GM19438 (cell line): ENCODE data around the gene NUDC.
A peak's percentile ranks its signal among the peaks of the same experiment; 100 is the strongest.
"Not testable (repeated sequence)": the region's sequence is repeated elsewhere in the genome, so short reads cannot be mapped to it uniquely, and the experiment has no call there.

Source experiments
- ATAC-seq: cut with Tn5 transposase; IDR thresholded peaks from one replicate; pipeline ENCODE4 v1.9.1; 2021; ENCODE audit warnings: low read depth; ENCODE audit not compliant: unreplicated experiment

The NUDC gene

GRCh38 chr1:26921540-26922430 is at the start of gene NUDC:
TSS of gene NUDC (plus strand) at chr1:26921743. CDS start at chr1:26921849, 106 bp downstream.
- peak; percentile 96 for ATAC-seq

GRCh38 chr1:26873097-26873496 is 48.4 kb upstream of the NUDC start:
- not testable (repeated sequence) for ATAC-seq

GRCh38 chr1:26874896-26875295 is 46.6 kb upstream of the NUDC start:
- no peak for ATAC-seq

DNA sequence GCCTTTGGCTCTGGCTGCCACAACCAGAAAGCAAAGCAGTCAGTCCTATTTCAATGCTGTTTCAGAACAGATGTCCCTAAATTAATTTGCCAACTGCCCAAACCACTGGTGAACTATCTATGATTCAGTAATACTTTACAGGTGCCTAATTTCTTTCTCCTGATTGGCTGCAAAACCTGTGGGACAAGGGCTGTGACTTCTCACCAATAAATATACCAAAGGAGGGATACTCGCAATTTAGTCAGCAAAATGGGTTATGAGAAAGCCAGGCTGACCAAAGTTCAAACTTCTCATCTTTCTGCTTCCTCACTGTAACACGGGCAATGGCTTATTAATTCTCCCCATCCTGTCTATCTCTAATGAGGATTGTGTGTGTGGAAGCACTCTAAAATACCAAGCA is 44.2 kb upstream of the NUDC start:
- ATAC-seq, result no peak

GRCh38 chr1:26879793-26880192 is 41.8 kb upstream of the NUDC start:
- no peak for ATAC-seq

GRCh38 chr1:26881611-26882010 is 39.9 kb upstream of the NUDC start:
- not testable (repeated sequence) for ATAC-seq

DNA sequence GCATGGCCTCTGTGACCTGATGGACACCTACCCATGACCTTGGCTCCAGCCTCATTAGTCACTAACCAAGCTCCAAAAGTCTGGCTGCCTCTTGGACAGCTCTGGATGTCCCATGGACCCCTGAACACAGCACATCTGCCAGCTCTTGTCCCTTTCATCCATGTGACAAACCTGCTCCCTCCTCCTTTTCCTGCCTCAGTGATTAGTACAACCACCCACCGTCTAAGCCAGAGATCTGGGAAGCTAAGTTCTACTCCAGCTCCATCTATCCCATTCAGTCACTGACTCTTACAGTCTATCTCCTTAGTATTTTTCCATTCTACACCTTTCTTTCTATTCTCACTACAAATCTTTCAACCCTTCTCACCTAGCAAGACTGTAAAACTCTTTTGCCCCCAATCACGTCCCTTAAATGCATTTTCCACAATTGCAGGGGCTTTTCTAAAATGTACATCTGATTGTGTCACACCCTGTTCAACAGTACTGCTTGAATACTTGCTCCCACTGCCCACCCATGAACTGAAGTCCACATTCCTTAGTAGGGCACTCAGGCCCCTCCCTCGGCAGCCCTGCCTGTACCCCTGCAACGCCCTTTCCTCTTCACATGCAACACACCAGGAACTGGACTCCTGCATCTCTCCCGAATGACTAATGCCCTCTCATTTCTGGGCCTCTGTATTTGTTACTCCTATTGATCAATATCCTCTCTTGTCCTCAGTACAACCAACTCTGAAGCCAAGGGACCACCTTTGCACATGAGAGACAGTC is 38.7 kb upstream of the NUDC start:
- no peak for ATAC-seq

- ATAC-seq, result no peak
Measured at GRCh38 chr1:26887125-26887524, 34.4 kb upstream of the NUDC start.

DNA sequence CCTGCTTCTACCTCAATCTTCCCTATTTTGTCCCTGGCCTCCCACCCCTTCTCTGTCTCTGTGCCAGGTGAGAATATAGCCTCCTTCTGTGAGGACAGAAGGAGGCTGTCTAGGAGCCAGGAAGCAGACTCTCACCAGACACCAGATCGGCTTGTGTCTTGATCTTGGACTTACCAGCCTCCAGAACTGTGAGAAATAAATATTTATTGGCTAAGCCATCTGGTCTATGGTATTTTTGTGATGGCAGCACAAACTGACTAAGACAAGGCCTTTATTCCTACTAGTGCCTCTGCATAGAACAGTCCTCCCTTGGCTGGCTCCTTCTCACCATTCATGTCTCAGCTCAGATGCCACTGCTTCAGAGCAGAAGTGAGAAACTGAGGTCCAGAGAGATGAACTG is 33.3 kb upstream of the NUDC start:
- ATAC-seq, result no peak

DNA sequence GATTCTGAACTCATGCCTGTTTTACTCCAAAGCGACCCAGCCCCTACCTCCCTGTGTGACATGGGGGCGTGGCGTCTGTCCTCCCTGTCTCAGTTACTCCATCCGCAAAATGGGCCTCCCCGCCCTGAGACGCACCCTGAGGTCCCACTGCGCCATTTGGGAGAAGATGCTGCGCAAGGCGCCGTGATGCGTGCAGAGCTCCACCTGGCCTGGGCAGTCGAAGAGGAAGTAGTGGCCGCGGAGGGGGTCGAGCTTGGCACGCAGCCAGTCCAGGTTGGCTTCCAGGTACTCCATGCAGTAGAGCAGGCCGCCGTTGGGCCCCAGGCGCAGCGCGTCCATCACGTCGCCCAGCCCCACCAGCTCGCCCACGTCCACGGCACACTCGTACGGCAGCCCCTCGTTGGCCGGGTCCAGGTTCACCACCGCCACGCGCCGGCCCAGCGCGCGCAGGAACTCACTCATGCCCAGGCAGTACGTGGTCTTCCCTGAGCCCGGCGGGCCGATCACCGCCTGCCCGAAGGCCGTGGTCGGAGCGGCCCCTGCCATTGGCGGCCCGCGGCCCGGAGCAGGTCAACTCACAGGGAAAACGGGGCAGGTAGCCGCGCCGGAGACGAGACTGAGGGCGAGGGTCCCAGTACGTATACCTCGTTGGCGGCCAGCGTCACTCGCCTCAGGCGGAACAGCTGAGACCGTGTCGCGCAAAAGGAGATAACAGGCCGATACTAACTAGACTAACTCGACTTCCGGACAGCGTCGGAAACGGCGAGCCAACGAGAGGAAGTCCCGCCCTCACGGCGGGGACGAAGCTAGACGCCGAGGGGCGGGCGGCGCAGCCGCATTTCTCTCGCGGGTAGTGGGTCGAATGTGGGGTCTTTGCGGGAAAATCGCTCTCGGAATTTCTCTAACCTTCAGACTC is 31.7 kb upstream of the NUDC start, which contains the start of gene GPN2:
TSS of gene GPN2 (minus strand) at position 733 of the 916 bp plus-strand sequence. CDS start at position 546, 187 bp downstream.
- peak; percentile 90 for ATAC-seq

DNA sequence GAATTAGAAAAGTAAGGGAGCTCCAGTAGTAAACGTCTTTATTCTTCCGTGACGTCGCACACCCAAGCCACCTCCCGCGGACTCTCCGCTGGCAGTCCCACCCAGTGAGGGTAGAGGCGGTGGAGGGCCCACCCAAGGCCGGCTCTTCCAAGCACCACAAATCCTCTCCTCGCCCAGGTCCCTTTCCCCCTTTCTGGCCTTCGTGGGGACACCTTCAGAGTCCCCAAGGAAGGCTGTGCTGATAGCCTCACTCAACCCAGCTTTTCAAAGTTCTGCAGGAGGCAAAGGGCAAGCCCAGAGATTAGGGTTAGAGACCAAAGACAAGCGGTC is 31.1 kb upstream of the NUDC start:
- ATAC-seq, result peak; percentile 28

DNA sequence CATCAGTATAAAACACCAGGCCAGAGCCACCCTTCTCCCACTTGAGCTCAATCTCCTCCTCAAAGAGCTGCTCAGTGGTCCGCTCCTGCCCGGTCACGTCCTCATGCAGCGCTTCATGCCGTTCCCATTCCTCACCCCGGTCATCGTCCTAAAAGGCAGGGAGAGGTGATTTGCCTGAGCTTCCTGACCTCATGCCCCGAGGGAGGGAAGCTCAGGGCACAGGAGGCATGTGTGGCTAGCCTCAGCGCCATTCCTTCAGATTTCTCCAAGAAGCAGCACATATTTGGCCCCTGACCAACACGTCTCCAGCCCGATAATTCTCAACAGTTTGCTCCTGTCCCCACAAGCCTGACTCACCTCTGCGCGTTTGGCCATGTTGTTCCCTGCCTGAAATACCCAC is 27.3 kb upstream of the NUDC start:
- no peak for ATAC-seq

DNA sequence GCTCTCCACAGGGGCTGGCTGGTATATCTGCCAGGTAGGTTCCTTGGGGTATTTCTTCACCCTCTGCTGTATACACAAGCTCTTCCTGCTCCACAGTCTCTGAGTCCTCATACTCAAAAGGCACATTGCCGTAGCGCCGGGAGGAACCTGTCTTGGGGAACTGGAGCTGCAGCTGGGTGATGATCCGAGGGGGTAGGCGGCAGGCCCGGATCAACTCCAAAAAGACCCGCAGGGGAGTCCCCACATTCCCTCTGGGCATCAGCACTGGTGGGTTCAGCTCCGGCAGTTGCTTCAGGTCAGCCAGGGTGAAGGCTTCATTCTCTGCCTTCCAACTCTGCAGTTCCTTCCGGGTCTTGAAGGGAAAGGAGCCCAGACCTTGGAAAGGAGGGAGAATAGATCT is 24.2 kb upstream of the NUDC start:
- ATAC-seq, result no peak

- ATAC-seq, result peak; percentile 79
Measured at GRCh38 chr1:26900001-26900814, 21.3 kb upstream of the NUDC start, which contains the start of gene GPATCH3. TSS of gene GPATCH3 (minus strand) at chr1:26900467. CDS start at chr1:26900442, 25 bp downstream.

GRCh38 chr1:26900815-26901511 is 20.6 kb upstream of the NUDC start:
- no peak for ATAC-seq

- no peak for ATAC-seq
Measured at GRCh38 chr1:26907071-26907917, 14.2 kb upstream of the NUDC start.

GRCh38 chr1:26909951-26910342 is 11.6 kb upstream of the NUDC start:
- no peak for ATAC-seq
